ENCODE results near the gene GJA4. TPM values are rescaled to one million over a fixed set of nuclear protein-coding genes. Genes with fewer than 3 reads are reported as not detected.
A peak's percentile ranks its signal among the peaks of the same experiment; 100 is the strongest.

GJA4 gene
- total and polyA plus RNA-seq, 2 of the 13 experiments (the other 11 are each of a cell fraction or from before 2014, with no cell fraction given): not detected

GRCh38 chr1:34761176-34761761 is 31.5 kb upstream of the GJA4 start:
- H3K79me2 ChIP-seq (ENCODE audit: insufficient read depth, low read length): no peaks in the 10 kb centered on the region
- TF ChIP-seq, protein P1, sequence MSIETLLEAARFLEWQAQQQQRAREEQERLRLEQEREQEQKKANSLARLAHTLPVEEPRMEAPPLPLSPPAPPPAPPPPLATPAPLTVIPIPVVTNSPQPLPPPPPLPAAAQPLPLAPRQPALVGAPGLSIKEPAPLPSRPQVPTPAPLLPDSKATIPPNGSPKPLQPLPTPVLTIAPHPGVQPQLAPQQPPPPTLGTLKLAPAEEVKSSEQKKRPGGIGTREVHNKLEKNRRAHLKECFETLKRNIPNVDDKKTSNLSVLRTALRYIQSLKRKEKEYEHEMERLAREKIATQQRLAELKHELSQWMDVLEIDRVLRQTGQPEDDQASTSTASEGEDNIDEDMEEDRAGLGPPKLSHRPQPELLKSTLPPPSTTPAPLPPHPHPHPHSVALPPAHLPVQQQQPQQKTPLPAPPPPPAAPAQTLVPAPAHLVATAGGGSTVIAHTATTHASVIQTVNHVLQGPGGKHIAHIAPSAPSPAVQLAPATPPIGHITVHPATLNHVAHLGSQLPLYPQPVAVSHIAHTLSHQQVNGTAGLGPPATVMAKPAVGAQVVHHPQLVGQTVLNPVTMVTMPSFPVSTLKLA (IDR thresholded peaks at IDR 0.05): peak; percentile 86
- TF ChIP-seq DDIT3 (CRISPR knock-in tag; IDR thresholded peaks at IDR 0.05): no peak
- H3K9ac ChIP-seq (ENCODE audit: insufficient read depth, low read depth, low read length): no peak overlapping the region
- H3K4me1 ChIP-seq (ENCODE audit: insufficient read depth, low read length): no peaks in the 10 kb centered on the region
- H2AFZ ChIP-seq (ENCODE audit: low read length): no peak overlapping the region
- no peak overlapping the region for H3K27ac ChIP-seq (ENCODE audit: extremely low read length, insufficient read depth, low read length)
- 47% methylated on average over 17 of the region's 33 CpGs for WGBS (ENCODE audit: low lambda C conversion rate)
- FAIRE-seq (no peak), ATAC-seq (no peak), DNase-seq (ENCODE audit: low spot score) (no peak)
- no peaks in the 10 kb centered on the region for H3K36me3 ChIP-seq (replicated peaks in 1 of 2; ENCODE audit: control insufficient read depth in 1 of 2, insufficient read depth in 2 of 2, low read length in 2 of 2)
- CTCF ChIA-PET (ENCODE audit: low intra/inter-chr PET ratio, low total read pairs): no interaction called here
- no TSS peak for BruUV-seq (replicated peaks)
- H3K9me3 ChIP-seq (ENCODE audit: low read length): no peaks in the 10 kb centered on the region
- no peak overlapping the region for H3K4me2 ChIP-seq (ENCODE audit: low read depth, low read length)
- H3K27me3 ChIP-seq (ENCODE audit: control insufficient read depth in 1 of 2, insufficient read depth in 2 of 2, low read length in 2 of 2): peaks cover 3 to 59% of the 10 kb centered on the region in 2 experiments; a peak in 3 of 5 replicates
- in situ Hi-C loops (cut with HindIII; ENCODE audit: extremely low pct_ligation_motif_present, low pct_unique_long_range_greater_than_20kb): no loop called here
- intact Hi-C loops (cut with micrococcal nuclease; ENCODE audit: unreplicated experiment): no loop called here
- POLR2A ChIA-PET: no interaction called here
- H3K4me3 ChIP-seq (replicated peaks in 1 of 3; ENCODE audit: insufficient read depth in 1 of 3, low read depth in 2 of 3, low read length in 3 of 3): no peak overlapping the region
- no peaks in the 10 kb centered on the region for H4K20me1 ChIP-seq (ENCODE audit: insufficient read depth, low read length)

- no peak overlapping the region for H3K9ac ChIP-seq (ENCODE audit: insufficient read depth, low read depth, low read length)
- H3K4me3 ChIP-seq (replicated peaks in 1 of 3; ENCODE audit: insufficient read depth in 1 of 3, low read depth in 2 of 3, low read length in 3 of 3): no peak overlapping the region
- H3K27me3 ChIP-seq (ENCODE audit: control insufficient read depth in 1 of 2, insufficient read depth in 2 of 2, low read length in 2 of 2): peaks cover 3 to 53% of the 10 kb centered on the region in 2 experiments; a peak in 3 of 5 replicates
- intact Hi-C loops (cut with micrococcal nuclease; ENCODE audit: unreplicated experiment): no loop called here
- DNase-seq (ENCODE audit: low spot score) (no peak), FAIRE-seq (no peak), ATAC-seq (no peak)
- no peaks in the 10 kb centered on the region for H3K79me2 ChIP-seq (ENCODE audit: insufficient read depth, low read length)
- H2AFZ ChIP-seq (ENCODE audit: low read length): no peak overlapping the region
- no peak overlapping the region for H3K4me2 ChIP-seq (ENCODE audit: low read depth, low read length)
- H4K20me1 ChIP-seq (ENCODE audit: insufficient read depth, low read length): no peaks in the 10 kb centered on the region
- 19% methylated on average over 2 of the region's 13 CpGs for WGBS (ENCODE audit: low lambda C conversion rate)
- ChIA-PET POLR2A (no interaction called here), CTCF (ENCODE audit: low intra/inter-chr PET ratio, low total read pairs) (no interaction called here)
- BruUV-seq (replicated peaks): no TSS peak
- H3K9me3 ChIP-seq (ENCODE audit: low read length): no peaks in the 10 kb centered on the region
- in situ Hi-C loops (cut with HindIII; ENCODE audit: extremely low pct_ligation_motif_present, low pct_unique_long_range_greater_than_20kb): no loop called here
- no peaks in the 10 kb centered on the region for H3K4me1 ChIP-seq (ENCODE audit: insufficient read depth, low read length)
- H3K27ac ChIP-seq (ENCODE audit: extremely low read length, insufficient read depth, low read length): no peak overlapping the region
- H3K36me3 ChIP-seq (replicated peaks in 1 of 2; ENCODE audit: control insufficient read depth in 1 of 2, insufficient read depth in 2 of 2, low read length in 2 of 2): no peaks in the 10 kb centered on the region
- no peak for TF ChIP-seq SRSF4 (IDR thresholded peaks at IDR 0.05; ENCODE audit: low read depth, low read length, poor library complexity, severe bottlenecking)
- no peak for TF ChIP-seq IRX3 (CRISPR knock-in tag; IDR thresholded peaks at IDR 0.05; ENCODE audit: borderline replicate concordance, low read depth)
- TF ChIP-seq ZNF547 (CRISPR knock-in tag; IDR thresholded peaks at IDR 0.05): no peak
- TF ChIP-seq REL (CRISPR knock-in tag; conservative IDR thresholded peaks at IDR 0.05): no peak
- TF ChIP-seq ZNF275 (CRISPR knock-in tag; IDR thresholded peaks at IDR 0.05; ENCODE audit: borderline replicate concordance): no peak
- no peak for TF ChIP-seq ZNF292 (CRISPR knock-in tag; IDR thresholded peaks at IDR 0.05; ENCODE audit: borderline replicate concordance, low read depth)
- TF ChIP-seq ZNF414 (CRISPR knock-in tag; IDR thresholded peaks at IDR 0.05): no peak
- TF ChIP-seq AGO1 (IDR thresholded peaks at IDR 0.05; ENCODE audit: low read depth, low read length, poor library complexity, severe bottlenecking): no peak
- no peak for TF ChIP-seq NPAS2 (CRISPR knock-in tag; IDR thresholded peaks at IDR 0.05; ENCODE audit: borderline replicate concordance)
These were observed 31.0 kb upstream of the GJA4 start for GRCh38 chr1:34761776-34762307.

All from HepG2 (cell line).